ENCODE measurements around the gene ENGASE.

GRCh38 chr17:79131701-79132100, 57.1 kb downstream of the ENGASE start:
- TF ChIP-seq EP300 (IDR thresholded peaks at IDR 0.05; ENCODE audit: borderline replicate concordance): no peak
- TF ChIP-seq TEAD4 (IDR thresholded peaks at IDR 0.05): no peak
- no peak for TF ChIP-seq MAX (IDR thresholded peaks at IDR 0.05)
- TF ChIP-seq TAF1 (IDR thresholded peaks at IDR 0.05; ENCODE audit: low read depth): no peak
- TF ChIP-seq YY1 (IDR thresholded peaks at IDR 0.05; ENCODE audit: low read depth): no peak
- TF ChIP-seq CEBPB (IDR thresholded peaks at IDR 0.05): no peak
- TF ChIP-seq ZBTB7A (IDR thresholded peaks at IDR 0.05; ENCODE audit: low read depth): no peak
- TF ChIP-seq RAD21 (IDR thresholded peaks at IDR 0.05; ENCODE audit: low read depth): no peak
- no peak for TF ChIP-seq CREB1 (IDR thresholded peaks at IDR 0.05; ENCODE audit: low read depth)
